ENCODE data around the gene CCDC87.
"Not testable (repeated sequence)": the region's sequence is repeated elsewhere in the genome, so short reads cannot be mapped to it uniquely, and the experiment has no call there.

CCDC87 gene, protein sequence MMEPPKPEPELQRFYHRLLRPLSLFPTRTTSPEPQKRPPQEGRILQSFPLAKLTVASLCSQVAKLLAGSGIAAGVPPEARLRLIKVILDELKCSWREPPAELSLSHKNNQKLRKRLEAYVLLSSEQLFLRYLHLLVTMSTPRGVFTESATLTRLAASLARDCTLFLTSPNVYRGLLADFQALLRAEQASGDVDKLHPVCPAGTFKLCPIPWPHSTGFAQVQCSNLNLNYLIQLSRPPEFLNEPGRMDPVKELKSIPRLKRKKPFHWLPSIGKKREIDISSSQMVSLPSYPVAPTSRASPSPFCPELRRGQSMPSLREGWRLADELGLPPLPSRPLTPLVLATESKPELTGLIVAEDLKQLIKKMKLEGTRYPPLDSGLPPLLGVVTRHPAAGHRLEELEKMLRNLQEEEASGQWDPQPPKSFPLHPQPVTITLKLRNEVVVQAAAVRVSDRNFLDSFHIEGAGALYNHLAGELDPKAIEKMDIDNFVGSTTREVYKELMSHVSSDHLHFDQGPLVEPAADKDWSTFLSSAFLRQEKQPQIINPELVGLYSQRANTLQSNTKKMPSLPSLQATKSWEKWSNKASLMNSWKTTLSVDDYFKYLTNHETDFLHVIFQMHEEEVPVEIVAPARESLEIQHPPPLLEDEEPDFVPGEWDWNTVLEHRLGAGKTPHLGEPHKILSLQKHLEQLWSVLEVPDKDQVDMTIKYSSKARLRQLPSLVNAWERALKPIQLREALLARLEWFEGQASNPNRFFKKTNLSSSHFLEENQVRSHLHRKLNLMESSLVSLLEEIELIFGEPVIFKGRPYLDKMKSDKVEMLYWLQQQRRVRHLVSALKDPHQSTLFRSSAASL

DNA sequence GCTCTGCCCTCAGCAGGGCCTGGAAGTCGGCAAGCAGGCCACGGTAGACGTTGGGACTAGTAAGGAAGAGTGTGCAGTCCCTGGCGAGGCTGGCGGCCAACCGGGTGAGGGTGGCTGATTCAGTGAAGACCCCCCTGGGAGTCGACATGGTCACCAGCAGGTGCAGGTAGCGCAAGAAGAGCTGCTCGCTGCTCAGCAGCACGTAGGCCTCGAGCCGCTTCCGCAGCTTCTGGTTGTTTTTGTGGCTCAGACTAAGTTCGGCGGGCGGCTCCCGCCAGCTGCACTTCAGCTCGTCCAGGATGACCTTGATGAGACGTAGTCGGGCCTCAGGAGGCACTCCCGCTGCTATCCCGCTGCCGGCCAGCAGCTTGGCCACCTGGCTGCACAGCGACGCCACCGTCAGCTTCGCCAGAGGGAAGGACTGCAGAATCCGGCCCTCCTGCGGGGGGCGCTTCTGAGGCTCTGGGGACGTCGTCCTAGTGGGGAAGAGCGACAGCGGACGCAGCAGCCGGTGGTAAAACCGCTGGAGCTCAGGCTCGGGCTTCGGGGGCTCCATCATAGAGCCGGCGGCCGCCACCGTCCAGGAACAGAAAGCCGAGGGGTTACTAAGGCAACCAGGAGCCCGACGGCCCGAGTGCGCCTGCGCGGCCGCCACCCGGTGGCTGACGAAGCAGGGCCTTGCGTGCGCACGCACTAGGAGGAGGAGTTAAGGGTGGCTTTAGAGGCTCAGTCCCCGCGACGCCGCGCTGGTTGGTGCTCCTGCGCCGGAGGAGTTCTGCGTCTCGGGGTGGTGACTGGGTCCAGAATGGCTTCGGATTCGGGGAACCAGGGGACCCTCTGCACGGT is at the start of gene CCDC87, which contains the start of gene CCS:
Gene CCDC87, minus strand, starts transcription at position 607 of the 846 bp plus-strand sequence. Its CDS starts 48 bp downstream, at position 559.
Gene CCS, plus strand, starts transcription at position 729 of the 846 bp plus-strand sequence. Its CDS starts 77 bp downstream, at position 806.
- peak; percentile 82 for DNase-seq

DNA sequence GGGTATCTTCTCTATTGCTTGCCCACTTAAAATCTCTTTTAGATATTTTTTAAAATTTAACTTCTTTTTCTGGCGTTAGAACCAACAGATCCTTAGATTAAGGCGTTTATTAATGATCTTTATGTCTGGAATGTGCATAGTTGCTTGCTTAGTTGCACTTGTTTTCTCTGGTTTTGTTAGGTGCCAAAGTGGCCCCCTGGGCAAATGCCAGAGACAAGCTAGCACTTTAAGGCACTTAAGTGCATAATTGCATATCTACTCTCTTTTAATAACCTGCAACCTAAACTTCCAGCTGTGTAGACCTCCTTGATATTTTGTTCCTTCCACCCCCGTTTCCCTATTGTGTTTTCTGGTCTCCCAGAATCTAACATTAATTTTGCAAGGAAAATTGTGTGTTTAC is 49.0 kb upstream of the CCDC87 start:
- no peak for DNase-seq

DNA sequence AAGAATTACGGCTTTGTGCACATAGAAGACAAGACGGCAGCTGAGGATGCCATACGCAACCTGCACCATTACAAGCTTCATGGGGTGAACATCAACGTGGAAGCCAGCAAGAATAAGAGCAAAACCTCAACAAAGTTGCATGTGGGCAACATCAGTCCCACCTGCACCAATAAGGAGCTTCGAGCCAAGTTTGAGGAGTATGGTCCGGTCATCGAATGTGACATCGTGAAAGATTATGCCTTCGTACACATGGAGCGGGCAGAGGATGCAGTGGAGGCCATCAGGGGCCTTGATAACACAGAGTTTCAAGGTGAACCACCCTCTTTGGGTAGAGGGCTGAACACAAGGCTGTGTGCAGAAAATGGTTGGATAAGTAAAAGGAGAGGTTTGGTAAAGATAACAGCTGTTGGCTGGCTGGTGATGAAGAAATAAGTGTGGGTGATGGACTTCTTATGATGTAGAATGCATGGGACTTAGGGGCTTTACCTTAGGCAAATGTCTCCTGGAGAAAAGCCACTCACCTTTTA is 47.0 kb upstream of the CCDC87 start:
- not testable (repeated sequence) for DNase-seq

DNA sequence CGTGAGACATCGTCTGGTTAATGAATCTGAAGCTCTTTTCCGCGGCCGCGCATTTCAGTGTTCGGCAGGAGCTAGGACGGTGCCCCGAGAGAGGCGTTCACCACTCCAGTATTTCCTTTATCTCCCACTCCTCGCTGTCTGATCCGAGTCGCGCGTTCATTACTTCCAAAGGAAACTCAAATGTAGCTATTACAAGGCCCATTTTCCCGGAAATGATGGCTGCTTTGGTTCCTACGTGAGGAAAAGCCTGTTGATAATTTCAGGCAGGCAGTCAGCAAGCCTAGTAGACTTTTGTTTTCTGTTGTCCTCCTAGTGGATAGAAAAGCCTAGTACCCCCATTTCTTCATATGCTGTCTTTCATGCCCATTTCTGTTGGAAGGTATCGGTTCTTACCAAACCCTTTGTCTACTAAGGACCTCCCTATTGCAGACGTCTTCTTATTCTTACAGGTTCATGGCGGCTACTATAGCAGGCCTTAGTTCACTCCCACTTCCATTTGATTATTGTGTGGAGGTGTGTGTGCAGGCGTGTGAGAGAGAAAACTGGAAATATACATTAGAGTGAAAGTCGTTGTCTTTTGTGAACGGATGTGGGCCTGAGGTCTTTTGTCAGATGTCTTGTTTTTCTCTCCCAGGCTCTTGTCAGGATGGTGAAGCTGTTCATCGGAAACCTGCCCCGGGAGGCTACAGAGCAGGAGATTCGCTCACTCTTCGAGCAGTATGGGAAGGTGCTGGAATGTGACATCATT is 46.4 kb upstream of the CCDC87 start:
- no peak for DNase-seq

DNA sequence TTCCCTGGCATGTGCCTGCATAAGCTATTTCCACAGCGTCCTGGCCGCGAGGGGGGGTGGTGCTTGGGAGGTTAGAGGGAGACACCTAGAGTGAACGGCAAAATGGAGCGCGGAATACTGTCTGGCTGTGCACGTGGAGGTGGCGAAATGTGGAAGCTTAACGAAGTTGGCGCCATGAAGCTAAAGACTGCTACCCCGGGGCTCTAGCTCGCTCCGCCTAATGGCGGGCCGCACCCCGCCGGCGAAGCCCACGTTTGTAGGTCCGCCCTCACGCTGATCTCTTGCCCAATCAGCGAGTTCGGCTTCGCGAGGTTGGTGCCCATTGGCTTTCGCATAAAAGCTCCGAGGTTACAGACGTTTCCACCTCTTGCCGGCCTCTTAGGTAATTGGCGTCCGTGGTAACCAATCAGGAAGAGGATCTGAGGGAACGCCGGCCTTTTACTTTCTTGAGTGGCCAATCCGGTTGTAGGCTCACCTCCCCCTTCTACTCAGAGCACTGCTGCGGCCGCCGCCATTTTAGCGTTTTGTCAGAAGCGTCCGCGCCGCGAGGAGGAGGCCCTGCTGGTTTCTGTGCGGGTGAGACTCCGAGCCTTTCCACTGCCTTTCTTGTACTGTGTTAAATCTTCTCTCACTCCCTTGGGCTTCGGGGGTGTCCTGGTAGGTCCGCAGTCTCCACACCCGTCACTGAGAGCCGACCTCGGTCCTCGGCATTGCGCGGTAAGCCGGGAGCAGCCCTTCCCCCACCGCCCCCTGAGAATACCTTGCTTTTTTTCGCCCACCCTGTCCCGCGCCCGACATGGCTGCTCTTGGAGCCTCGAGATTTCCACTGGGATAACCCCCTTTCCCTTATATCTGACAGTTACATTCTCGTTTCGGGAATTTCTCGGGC is 45.6 kb upstream of the CCDC87 start, which contains the start of gene RBM4:
Gene RBM4, plus strand, starts transcription at position 527 of the 889 bp plus-strand sequence. CDS start 1,009 bp downstream, outside the sequence.
- peak; percentile 98 for DNase-seq

DNA sequence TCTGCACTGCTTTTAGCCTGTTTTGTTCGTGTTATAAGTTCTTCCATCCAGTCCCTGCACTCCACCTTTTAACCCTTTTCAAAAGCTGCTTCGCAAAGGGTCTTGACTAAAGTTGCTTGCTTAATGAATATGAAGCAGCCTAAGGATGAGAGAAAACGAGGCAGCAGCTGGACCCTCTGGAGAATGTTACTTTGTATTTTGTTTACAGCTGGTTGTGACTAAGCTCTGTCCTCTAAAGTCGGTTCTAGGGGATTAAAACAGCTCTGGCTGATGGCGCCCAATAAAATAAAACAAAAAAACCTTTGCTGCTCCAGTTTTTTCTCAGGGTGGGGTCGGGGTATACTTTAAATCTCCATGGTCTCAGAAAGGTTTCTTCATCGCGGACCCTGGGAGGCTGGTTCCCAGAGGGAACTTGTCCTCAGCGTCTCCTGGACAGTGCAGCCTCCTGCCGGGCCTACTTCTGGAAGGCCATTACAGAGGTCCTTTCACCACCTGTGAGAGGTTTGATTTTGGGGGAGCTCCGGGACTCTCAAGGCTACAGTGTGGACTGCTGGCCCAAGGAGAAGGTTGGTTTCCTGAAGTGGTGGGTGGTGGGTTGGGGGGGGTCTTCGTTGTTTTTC is 44.8 kb upstream of the CCDC87 start:
- DNase-seq: no peak

DNA sequence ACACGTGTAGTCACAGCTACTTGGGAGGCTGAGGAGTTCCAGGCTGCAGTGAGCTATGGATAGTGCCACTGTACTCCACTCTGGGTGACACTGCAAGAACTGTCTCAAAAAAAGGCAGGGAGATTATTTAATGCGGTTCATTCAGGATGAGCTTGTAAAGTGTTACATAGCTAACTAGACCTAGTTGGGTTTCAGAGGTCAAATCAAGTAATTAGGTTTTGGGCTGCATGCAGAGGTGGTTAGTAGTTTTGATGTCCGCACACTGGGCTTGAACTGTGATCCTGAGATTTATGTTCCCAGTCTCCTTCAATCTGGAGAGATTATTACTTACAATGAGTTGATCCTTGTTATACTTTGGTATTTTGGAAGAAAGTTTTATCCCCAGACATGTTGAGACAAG is 43.5 kb upstream of the CCDC87 start:
- DNase-seq: no peak

DNA sequence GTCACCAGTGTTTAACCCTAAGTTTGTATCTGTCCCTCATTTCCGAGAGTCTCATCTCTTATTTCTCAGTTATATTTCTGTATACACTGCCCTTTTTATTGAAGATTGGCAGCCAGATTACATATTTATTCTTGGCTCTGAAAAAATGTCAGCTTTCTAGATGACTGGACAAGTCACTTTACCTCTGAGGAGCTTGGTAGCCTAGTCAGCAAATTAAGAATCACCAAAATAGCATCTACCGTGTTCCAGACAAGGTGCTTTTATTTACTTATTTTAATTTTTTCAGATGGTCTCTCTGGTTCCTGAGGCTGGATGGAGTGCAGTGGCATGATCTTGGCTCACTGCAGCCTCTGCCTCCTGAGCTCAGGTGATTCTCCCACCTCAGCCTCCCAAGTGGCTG is 40.1 kb upstream of the CCDC87 start:
- no peak for DNase-seq

DNA sequence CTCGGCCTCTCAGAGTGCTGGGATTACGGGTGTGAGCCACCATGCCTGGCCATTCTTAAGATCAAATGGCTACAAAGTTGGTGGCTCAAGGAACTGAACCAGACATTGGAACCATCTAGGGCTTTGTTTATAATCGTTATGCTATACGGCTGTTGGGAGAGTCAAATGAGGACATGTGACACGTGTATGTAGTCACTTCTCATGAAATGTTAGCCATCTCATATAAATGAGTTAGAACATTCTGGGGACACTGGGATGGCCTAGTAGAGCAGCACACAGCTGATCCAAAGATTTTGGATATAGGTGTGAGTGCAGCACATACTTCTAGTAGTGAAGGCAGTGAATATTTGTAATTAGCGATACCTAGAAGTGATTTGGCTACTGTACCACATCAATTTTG is 39.0 kb upstream of the CCDC87 start:
- no peak for DNase-seq

DNA sequence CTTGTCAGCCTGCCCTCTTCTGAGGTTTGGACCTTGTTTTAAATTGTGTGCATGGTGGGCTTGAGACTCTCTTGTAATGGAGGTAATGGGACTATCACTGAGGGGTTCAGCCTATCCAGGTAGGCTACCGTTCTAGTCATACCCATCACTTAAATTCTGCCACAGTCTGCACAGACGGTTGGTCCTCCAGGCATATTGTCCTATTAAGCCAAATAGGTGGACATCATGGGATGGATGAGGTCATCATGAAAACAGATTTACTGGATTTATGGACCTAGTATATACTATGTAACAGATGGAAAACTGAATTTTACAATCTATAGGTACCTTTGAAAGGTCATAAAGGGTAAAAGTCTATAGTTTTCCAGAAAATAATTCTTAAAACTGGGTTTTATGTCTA is 36.5 kb upstream of the CCDC87 start:
- no peak for DNase-seq

DNA sequence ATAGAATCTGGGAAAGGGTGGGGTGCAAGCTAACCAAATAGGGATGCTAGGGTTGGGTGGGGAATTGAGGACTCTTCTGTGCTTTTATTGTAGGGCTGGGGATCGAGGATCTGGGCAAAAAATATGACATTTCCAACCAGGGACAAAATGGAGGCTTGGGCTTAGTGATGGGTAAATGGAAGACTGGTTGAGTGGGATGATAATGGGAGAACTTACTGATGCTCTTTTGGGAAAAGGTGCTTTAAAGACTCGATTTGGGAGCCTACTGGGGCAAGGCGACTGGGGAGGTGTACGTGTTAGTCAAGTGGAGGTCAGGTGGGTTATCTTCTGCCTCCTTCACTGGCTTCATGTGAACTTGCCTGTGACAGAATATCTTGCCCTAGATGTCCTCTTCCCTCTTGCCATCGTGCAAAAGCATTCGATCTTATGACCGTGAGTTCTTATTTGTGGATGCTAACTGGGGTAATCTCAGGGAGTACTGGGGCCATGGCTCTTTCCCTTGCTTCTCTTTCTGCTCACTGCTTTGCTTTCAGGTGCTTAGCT is 35.3 kb upstream of the CCDC87 start:
- no peak for DNase-seq

DNA sequence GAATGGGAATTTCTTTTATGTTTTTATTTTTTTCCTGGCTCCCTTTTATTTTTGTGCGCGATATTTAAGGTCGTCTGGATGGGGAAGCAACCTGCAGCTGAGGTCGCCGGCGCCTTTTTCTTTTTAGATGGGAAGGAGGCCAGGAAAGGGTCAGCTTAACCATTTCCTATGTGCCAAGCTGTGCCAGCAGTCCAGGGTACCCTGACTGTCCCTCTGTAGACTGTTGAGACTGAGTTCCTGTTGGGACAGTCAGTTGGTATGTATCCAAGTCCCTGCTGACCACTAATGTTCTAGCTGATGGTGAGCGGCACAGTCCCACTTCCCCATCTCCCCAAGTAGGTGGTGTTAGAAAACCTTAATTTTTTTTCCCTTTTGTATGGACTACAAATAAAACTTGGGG is 34.1 kb upstream of the CCDC87 start:
- no peak for DNase-seq

DNA sequence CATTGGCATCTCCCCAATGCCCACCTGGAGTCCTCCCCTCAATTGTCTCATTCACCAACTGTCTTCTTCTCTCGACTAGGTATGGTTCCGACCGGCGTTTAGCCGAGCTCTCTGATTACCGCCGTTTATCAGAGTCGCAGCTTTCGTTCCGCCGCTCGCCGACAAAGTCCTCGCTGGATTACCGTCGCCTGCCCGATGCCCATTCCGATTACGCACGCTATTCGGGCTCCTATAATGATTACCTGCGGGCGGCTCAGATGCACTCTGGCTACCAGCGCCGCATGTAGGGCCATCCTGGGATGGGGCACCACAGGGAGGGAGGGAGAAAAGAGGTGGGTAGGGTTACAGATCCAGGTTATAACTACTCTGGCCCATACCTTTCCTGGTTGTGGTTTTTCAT is 33.5 kb upstream of the CCDC87 start:
- DNase-seq: no peak

DNA sequence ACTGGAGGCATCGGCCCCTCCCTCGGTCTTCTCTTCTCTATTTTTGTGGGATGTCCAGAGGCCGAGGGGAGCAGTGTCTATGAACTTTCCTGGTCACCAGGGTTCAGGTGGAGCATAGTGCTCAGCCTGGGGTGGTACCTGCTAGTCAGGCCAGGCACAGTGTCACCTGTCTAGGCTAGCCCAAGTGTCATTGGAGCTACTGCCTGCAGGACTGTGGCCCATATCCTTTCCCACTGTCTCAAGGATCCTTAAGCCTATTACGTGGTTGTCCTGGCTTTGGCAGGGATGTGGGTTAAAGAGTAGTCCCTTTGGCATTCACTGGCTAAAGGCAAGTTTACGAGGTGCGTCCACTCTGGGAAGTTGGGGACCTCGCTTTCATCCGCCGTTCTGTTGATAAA is 32.9 kb upstream of the CCDC87 start:
- no peak for DNase-seq

DNA sequence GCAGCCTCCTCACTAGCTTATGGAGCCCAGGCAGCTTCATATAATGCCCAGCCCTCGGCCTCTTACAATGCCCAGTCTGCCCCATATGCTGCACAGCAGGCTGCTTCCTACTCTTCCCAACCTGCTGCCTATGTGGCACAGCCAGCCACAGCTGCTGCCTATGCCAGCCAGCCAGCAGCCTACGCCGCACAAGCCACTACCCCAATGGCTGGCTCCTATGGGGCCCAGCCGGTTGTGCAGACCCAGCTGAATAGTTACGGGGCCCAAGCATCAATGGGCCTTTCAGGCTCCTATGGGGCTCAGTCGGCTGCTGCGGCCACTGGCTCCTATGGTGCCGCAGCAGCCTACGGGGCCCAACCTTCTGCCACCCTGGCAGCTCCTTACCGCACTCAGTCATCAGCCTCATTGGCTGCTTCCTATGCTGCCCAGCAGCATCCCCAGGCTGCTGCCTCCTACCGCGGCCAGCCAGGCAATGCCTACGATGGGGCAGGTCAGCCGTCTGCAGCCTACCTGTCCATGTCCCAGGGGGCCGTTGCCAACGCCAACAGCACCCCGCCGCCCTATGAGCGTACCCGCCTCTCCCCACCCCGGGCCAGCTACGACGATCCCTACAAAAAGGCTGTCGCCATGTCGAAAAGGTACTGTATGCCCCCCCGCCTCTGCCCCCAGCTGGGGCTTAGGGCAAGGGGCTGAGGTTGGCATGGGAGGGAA is 32.3 kb upstream of the CCDC87 start:
- no peak for DNase-seq

DNA sequence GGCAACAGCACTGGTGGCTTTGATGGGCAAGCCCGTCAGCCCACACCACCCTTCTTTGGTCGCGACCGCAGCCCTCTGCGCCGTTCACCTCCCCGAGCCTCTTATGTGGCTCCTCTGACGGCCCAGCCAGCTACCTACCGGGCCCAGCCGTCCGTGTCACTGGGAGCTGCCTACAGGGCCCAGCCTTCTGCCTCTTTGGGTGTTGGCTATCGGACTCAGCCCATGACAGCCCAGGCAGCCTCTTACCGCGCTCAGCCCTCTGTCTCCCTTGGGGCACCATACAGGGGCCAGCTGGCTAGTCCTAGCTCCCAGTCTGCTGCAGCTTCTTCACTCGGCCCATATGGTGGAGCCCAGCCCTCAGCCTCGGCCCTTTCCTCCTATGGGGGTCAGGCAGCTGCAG is 31.6 kb upstream of the CCDC87 start:
- DNase-seq: no peak

DNA sequence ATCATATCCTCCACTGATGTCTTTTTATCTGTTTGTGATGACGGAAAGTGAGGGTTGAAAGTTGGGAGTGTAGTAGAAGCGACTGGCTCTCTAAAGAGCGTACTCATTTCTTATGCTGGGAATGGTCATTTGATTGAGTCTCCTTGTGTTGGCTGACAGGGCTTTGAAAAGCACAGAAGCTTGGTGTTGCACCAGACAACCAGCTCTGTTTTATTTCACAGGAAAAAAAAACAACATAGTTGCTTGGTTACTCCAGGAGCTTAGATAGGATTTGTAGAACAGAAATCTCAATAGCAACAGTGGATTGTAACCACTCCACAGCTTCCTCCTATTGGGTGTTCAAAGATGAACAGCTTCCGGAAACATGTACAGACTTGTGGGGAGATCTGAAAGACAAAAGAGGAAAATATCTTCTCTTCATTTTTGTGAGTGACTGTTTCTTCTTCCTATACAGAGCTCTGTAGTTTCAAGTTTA is 26.3 kb upstream of the CCDC87 start:
- peak; percentile 24 for DNase-seq

DNA sequence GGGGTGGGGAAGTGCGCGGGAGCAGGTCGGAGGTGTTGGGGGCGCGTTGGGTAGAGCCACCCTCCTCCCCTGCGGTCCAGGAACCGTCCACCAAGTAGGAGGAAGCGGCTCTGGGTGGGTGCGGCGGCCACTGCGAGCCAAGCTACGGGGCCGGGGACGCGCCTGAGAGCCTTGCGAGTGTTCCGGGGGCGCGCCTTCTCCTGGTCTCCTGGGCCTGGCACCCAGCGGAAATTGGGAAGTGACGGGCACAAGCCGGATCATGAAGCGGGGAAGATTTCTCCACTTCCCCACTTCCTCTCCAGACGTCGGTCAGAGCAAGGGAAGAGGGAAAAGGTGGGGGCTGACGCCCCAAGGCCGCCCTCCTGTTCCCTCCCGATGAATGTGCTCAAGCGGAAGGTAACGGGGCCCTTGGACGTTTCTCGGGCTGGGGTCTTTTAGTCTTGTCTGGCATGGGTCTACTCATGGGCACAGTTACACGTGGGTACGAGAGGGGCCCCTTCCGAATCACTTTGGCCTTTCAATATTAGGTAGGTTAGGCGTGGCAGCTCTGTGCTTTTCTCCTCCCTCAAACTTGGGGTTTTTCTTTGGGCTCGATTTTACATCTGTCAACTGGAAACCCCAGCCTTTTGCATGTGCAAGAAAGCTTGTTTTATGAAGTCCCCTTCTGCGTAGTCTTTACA is 24.4 kb upstream of the CCDC87 start:
- peak; percentile 45 for DNase-seq
